Mucosa of descending colon (tissue), 3 donors: ENCODE results near the gene PAX7. TPM values are rescaled to one million over a fixed set of nuclear protein-coding genes. Genes with fewer than 3 reads are reported as not detected.

ENCODE experiments used
- ATAC-seq: fragments of 200-7000 bp; cut with Tn5 transposase; one replicate; pipeline ENCODE4 v1.9.1; 2020; ENCODE audit warnings: mild to moderate bottlenecking, moderate library complexity
- DNase-seq, 3 donors: peaks; one replicate each; pipeline ENCODE4 v3.0.0-alpha.2; 2020
- H3K36me3 ChIP-seq: fragments of 200-600 bp; one replicate; pipeline ENCODE4 v1.8.0; 2021; ENCODE audit warnings: low read depth, mild to moderate bottlenecking
- H3K4me1 ChIP-seq: fragments of 200-600 bp; one replicate; pipeline ENCODE4 v1.8.0; 2021; ENCODE audit warnings: low read depth, mild to moderate bottlenecking
- H3K4me3 ChIP-seq: fragments of 200-600 bp; one replicate; pipeline ENCODE4 v1.8.0; 2021; ENCODE audit warnings: mild to moderate bottlenecking
- H3K9me3 ChIP-seq: fragments of 200-600 bp; one replicate; pipeline ENCODE4 v1.8.0; 2021; ENCODE audit warnings: mild to moderate bottlenecking
- intact Hi-C, 2 donors: fragments of 100-400 bp; cut with DNase I in 1 of 2; cut with micrococcal nuclease in 1 of 2; formaldehyde crosslinking; loops; one replicate each; pipeline versions ENCODE4 v1.11.0 to v1.11.1; 2022; cut with DNase I, micrococcal nuclease
- total RNA-seq, 3 donors: library from RNA; stranded (reverse); fragmentation: NEBNext Ultra II Directional in 2 of 3; extraction: Animal tissue kit (Norgen Biotek cat#: 25700) in 2 of 3; gene quantifications; one replicate each; pipeline versions ENCODE4 v1.2.1 to v1.2.4, GENCODE V29; 2021 to 2023
- TF ChIP-seq, protein P1 (sequence below): fragments of 200-600 bp; IDR thresholded peaks from one replicate; pipeline ENCODE4 v1.8.0; 2022; ENCODE audit warnings: antibody characterized with exemption, mild to moderate bottlenecking
- donor health status: DM: no; HTN: no; CAD: no; lungs with moderate emphysema.
- donor health status: DM: no; HTN: no; CAD: no.
- donor health status: DM: no; HTN: yes; CAD: no.

Gene PAX7
- total RNA-seq, 3 donors from 2014 or later: not detected

- no peaks in the 10 kb centered on the region for H3K4me1 ChIP-seq
- intact Hi-C loops: no loop called here
- DNase-seq (no peak), ATAC-seq (no peak)
- TF ChIP-seq, protein P1, sequence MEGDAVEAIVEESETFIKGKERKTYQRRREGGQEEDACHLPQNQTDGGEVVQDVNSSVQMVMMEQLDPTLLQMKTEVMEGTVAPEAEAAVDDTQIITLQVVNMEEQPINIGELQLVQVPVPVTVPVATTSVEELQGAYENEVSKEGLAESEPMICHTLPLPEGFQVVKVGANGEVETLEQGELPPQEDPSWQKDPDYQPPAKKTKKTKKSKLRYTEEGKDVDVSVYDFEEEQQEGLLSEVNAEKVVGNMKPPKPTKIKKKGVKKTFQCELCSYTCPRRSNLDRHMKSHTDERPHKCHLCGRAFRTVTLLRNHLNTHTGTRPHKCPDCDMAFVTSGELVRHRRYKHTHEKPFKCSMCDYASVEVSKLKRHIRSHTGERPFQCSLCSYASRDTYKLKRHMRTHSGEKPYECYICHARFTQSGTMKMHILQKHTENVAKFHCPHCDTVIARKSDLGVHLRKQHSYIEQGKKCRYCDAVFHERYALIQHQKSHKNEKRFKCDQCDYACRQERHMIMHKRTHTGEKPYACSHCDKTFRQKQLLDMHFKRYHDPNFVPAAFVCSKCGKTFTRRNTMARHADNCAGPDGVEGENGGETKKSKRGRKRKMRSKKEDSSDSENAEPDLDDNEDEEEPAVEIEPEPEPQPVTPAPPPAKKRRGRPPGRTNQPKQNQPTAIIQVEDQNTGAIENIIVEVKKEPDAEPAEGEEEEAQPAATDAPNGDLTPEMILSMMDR: no peak
- no peaks in the 10 kb centered on the region for H3K9me3 ChIP-seq
- H3K36me3 ChIP-seq: no peaks in the 10 kb centered on the region
- no peak overlapping the region for H3K4me3 ChIP-seq
These were observed 3.6 kb downstream of the PAX7 start for GRCh38 chr1:18634276-18634675.

GRCh38 chr1:18635070-18635577 lies 4.5 kb downstream of the PAX7 start:
- H3K9me3 ChIP-seq: no peaks in the 10 kb centered on the region
- H3K4me3 ChIP-seq: no peak overlapping the region
- DNase-seq (no peak), ATAC-seq (no peak)
- H3K4me1 ChIP-seq: no peaks in the 10 kb centered on the region
- no peaks in the 10 kb centered on the region for H3K36me3 ChIP-seq
- TF ChIP-seq, protein P1: no peak
- intact Hi-C loops: no loop called here

GRCh38 chr1:18635891-18636595 lies 5.4 kb downstream of the PAX7 start:
- no peaks in the 10 kb centered on the region for H3K36me3 ChIP-seq
- no peak for DNase-seq
- no peak for ATAC-seq
- TF ChIP-seq, protein P1: no peak
- no peak overlapping the region for H3K4me3 ChIP-seq
- H3K4me1 ChIP-seq: no peaks in the 10 kb centered on the region
- no peaks in the 10 kb centered on the region for H3K9me3 ChIP-seq
- intact Hi-C loops: no loop called here

DNA sequence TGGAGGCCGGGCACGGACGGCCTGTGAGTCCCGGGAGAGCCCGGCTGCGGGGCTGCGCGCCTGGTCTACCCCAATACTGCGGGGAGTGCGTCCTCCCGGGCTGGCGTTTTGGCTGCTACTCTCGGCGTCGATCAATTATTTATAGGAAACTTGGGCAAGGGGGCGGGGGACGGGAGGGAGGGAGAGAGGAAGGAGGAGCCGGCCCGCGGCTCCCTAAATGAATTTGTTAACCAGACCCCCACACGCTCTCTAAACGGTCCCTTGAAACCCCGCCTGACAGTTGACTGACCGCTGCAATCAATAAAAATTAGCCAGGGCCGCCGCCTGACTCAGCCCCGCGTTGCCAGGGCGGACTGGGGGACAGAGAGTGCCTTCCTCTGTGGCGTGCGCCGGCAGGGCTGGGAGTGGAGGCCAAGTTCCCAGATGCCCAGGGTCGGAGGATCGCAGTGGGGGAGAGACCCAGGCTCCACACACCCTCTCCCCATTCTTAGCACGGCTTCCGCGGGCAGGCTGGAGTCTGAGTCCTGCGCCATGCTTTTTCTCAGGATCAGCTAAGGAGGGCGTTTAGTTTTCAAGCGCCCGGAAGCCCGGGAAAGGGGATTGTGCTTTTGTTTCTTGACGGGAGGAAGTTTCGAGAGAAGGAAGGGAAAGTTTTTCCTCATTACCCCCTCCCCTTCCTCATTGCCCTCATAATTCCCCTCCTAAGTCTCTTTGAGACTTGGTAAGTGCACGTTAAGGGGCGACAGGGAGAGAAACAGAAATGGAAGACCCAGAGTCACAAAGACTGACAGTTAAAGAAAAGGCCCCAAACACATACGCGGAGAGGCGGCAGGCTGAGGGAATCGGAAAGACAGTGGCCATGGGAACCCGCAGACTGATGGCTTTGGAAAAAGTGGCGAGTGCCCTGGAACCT lies 6.2 kb downstream of the PAX7 start:
- H3K4me1 ChIP-seq: no peaks in the 10 kb centered on the region
- TF ChIP-seq, protein P1: no peak
- no peaks in the 10 kb centered on the region for H3K9me3 ChIP-seq
- no peak overlapping the region for H3K4me3 ChIP-seq
- intact Hi-C loops: no loop called here
- ATAC-seq (no peak), DNase-seq (no peak)
- no peaks in the 10 kb centered on the region for H3K36me3 ChIP-seq

DNA sequence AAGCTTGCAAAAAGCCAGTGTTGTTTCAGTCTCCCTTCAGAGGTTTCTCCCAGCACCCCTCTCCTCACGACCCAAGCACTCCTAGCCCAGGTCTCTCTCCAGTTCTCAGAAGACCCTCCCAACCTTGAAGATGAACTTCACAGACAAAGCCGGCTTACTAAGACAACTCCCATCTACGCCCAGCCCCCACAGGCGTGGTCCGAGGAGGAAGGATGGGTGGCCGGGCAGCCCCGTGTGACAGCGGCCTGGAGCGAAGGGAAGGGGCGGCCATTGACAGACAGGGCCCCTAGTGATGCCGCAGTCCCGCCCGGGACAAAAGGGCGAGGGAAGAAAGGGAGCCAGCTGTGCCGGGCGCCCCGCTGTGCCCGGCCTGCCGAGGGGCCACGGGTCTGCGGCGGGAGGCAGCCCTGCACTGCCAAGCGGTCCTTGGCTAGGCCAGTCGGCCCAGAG lies 6.9 kb downstream of the PAX7 start:
- Histone ChIP-seq H3K4me1 (no peaks in the 10 kb centered on the region), H3K9me3 (no peaks in the 10 kb centered on the region), H3K4me3 (no peak overlapping the region), H3K36me3 (no peaks in the 10 kb centered on the region)
- TF ChIP-seq, protein P1: no peak
- no peak for DNase-seq
- no peak for ATAC-seq
- intact Hi-C loops: no loop called here
